T-helper 17 cell (primary cell): ENCODE data around the gene OBP2A. TPM values are rescaled to one million over a fixed set of nuclear protein-coding genes. Genes with fewer than 3 reads are reported as not detected.
A peak's percentile ranks its signal among the peaks of the same experiment; 100 is the strongest.

Experiments
- ATAC-seq: fragments of 150-1000 bp; cut with Tn5 transposase; 2 replicates; pipeline ENCODE4 v1.10.0; 2021; ENCODE audit warnings: mild to moderate bottlenecking, moderate library complexity
- DNase-seq, 3 donors: peaks; one replicate each; pipeline versions ENCODE4 v3.0.0 to v3.0.0-alpha.2; 2020 to 2021
- H3K9me3 ChIP-seq: one replicate; pipeline ENCODE4 v1.7.0; 2013; ENCODE audit warnings: low read length, mild to moderate bottlenecking; ENCODE audit not compliant: control insufficient read depth, poor library complexity, severe bottlenecking
- H3K27ac Mint-ChIP-seq: one replicate; pipeline ENCODE4 v1.8.0; 2022; ENCODE audit warnings: mild to moderate bottlenecking, moderate library complexity, mixed read lengths
- H3K27me3 Mint-ChIP-seq: one replicate; pipeline ENCODE4 v1.8.0; 2022; ENCODE audit warnings: mixed read lengths
- H3K36me3 Mint-ChIP-seq: one replicate; pipeline ENCODE4 v1.8.0; 2022; ENCODE audit warnings: low read depth, mixed read lengths
- H3K4me1 Mint-ChIP-seq: one replicate; pipeline ENCODE4 v1.8.0; 2022; ENCODE audit warnings: mild to moderate bottlenecking, mixed read lengths
- H3K4me3 Mint-ChIP-seq: one replicate; pipeline ENCODE4 v1.8.0; 2022; ENCODE audit warnings: mild to moderate bottlenecking, moderate library complexity, mixed read lengths
- total RNA-seq, 4 donors: library from RNA in 2 of 4; stranded (reverse) in 2 of 4; gene quantifications; one replicate each; pipeline ENCODE4 v1.2.3 and lab custom pipeline; 2022 to 2026

Gene OBP2A
- total RNA-seq, 2 donors from 2014 or later = not detected

- peaks cover 30% of the 10 kb centered on the region for H3K27me3 Mint-ChIP-seq
- H3K27ac Mint-ChIP-seq = no peak overlapping the region
- DNase-seq (no peak), ATAC-seq (no peak)
- no peak overlapping the region for H3K4me3 Mint-ChIP-seq
- no peaks in the 10 kb centered on the region for H3K9me3 ChIP-seq
- peaks cover 7% of the 10 kb centered on the region for H3K4me1 Mint-ChIP-seq
- no peaks in the 10 kb centered on the region for H3K36me3 Mint-ChIP-seq
Observed at GRCh38 chr9:135516132-135516860, 29.6 kb upstream of the OBP2A start.

- no peaks in the 10 kb centered on the region for H3K9me3 ChIP-seq
- no peak for DNase-seq
- Mint-ChIP-seq H3K4me3 (no peak overlapping the region), H3K36me3 (no peaks in the 10 kb centered on the region), H3K4me1 (peaks cover 7% of the 10 kb centered on the region), H3K27me3 (peaks cover 30% of the 10 kb centered on the region), H3K27ac (no peak overlapping the region)
- ATAC-seq = no peak
Observed at GRCh38 chr9:135517407-135517822, 28.5 kb upstream of the OBP2A start.

- DNase-seq = no peak
- H3K4me3 Mint-ChIP-seq = no peak overlapping the region
- no peak overlapping the region for H3K27ac Mint-ChIP-seq
- peaks cover 7% of the 10 kb centered on the region for H3K4me1 Mint-ChIP-seq
- peaks cover 30% of the 10 kb centered on the region for H3K27me3 Mint-ChIP-seq
- H3K9me3 ChIP-seq = no peaks in the 10 kb centered on the region
- no peak for ATAC-seq
- H3K36me3 Mint-ChIP-seq = no peaks in the 10 kb centered on the region
Observed at GRCh38 chr9:135519179-135519971, 26.6 kb upstream of the OBP2A start.

GRCh38 chr9:135520916-135521607 is 24.9 kb upstream of the OBP2A start, which contains the start of gene LCN1:
TSS of gene LCN1 (plus strand) at chr9:135521440. CDS start at chr9:135521498, 58 bp downstream.
- DNase-seq = no peak
- H3K9me3 ChIP-seq = no peaks in the 10 kb centered on the region
- Mint-ChIP-seq H3K36me3 (no peaks in the 10 kb centered on the region), H3K4me1 (peaks cover 7% of the 10 kb centered on the region), H3K27ac (no peak within 1 kb of the TSS), H3K27me3 (peaks cover 36% of the 10 kb centered on the region), H3K4me3 (no peak within 1 kb of the TSS)
- ATAC-seq = no peak

- H3K4me3 Mint-ChIP-seq = no peak overlapping the region
- DNase-seq (no peak), ATAC-seq (no peak)
- H3K27ac Mint-ChIP-seq = no peak overlapping the region
- H3K36me3 Mint-ChIP-seq = no peaks in the 10 kb centered on the region
- H3K27me3 Mint-ChIP-seq = peaks cover 36% of the 10 kb centered on the region
- peaks cover 7% of the 10 kb centered on the region for H3K4me1 Mint-ChIP-seq
- no peaks in the 10 kb centered on the region for H3K9me3 ChIP-seq
Observed at GRCh38 chr9:135521608-135522095, 24.3 kb upstream of the OBP2A start.

- Mint-ChIP-seq H3K27ac (no peak overlapping the region), H3K4me1 (peaks cover 7% of the 10 kb centered on the region), H3K27me3 (peaks cover 34% of the 10 kb centered on the region), H3K36me3 (no peaks in the 10 kb centered on the region), H3K4me3 (no peak overlapping the region)
- H3K9me3 ChIP-seq = no peaks in the 10 kb centered on the region
- ATAC-seq (no peak), DNase-seq (no peak)
Observed at GRCh38 chr9:135522137-135522877, 23.6 kb upstream of the OBP2A start.

GRCh38 chr9:135522931-135523330 is 23.0 kb upstream of the OBP2A start:
- Mint-ChIP-seq H3K36me3 (no peaks in the 10 kb centered on the region), H3K27me3 (peaks cover 29% of the 10 kb centered on the region), H3K27ac (no peak overlapping the region), H3K4me1 (peaks cover 7% of the 10 kb centered on the region), H3K4me3 (no peak overlapping the region)
- ATAC-seq = no peak
- DNase-seq = no peak
- H3K9me3 ChIP-seq = no peaks in the 10 kb centered on the region

GRCh38 chr9:135523521-135524129 is 22.3 kb upstream of the OBP2A start:
- peaks cover 23% of the 10 kb centered on the region for H3K27me3 Mint-ChIP-seq
- DNase-seq (no peak), ATAC-seq (no peak)
- H3K4me3 Mint-ChIP-seq = no peak overlapping the region
- H3K36me3 Mint-ChIP-seq = no peaks in the 10 kb centered on the region
- H3K4me1 Mint-ChIP-seq = peaks cover 3% of the 10 kb centered on the region
- no peaks in the 10 kb centered on the region for H3K9me3 ChIP-seq
- H3K27ac Mint-ChIP-seq = no peak overlapping the region

- peaks cover 20% of the 10 kb centered on the region for H3K27me3 Mint-ChIP-seq
Observed at GRCh38 chr9:135524130-135524861, 21.6 kb upstream of the OBP2A start.

GRCh38 chr9:135525241-135526088 is 20.5 kb upstream of the OBP2A start:
- peaks cover 2% of the 10 kb centered on the region for H3K4me1 Mint-ChIP-seq
- H3K9me3 ChIP-seq = no peaks in the 10 kb centered on the region
- peaks cover 12% of the 10 kb centered on the region for H3K27me3 Mint-ChIP-seq
- H3K4me3 Mint-ChIP-seq = no peak overlapping the region
- no peak for ATAC-seq
- peaks cover 2% of the 10 kb centered on the region for H3K36me3 Mint-ChIP-seq
- no peak overlapping the region for H3K27ac Mint-ChIP-seq
- no peak for DNase-seq

More at GRCh38 chr9:135524130-135524861, 21.6 kb upstream of the OBP2A start:
- Mint-ChIP-seq H3K4me1 (peaks cover 4% of the 10 kb centered on the region), H3K36me3 (no peaks in the 10 kb centered on the region), H3K4me3 (no peak overlapping the region), H3K27ac (peak overlapping the region; percentile 14)
- no peak for DNase-seq
- ATAC-seq = no peak
- no peaks in the 10 kb centered on the region for H3K9me3 ChIP-seq

GRCh38 chr9:135526089-135526729 is 19.7 kb upstream of the OBP2A start:
- H3K27me3 Mint-ChIP-seq = peaks cover 10% of the 10 kb centered on the region
- no peak overlapping the region for H3K27ac Mint-ChIP-seq
- peaks cover 2% of the 10 kb centered on the region for H3K36me3 Mint-ChIP-seq
- H3K4me1 Mint-ChIP-seq = peaks cover 2% of the 10 kb centered on the region
- no peaks in the 10 kb centered on the region for H3K9me3 ChIP-seq
- H3K4me3 Mint-ChIP-seq = no peak overlapping the region
- ATAC-seq = no peak
- no peak for DNase-seq
